HG03066 (cell line): ENCODE results near the gene ULK4.
"Not testable (repeated sequence)": the region's sequence is repeated elsewhere in the genome, so short reads cannot be mapped to it uniquely, and the experiment has no call there.

Experiments
- ATAC-seq: cut with Tn5 transposase; IDR thresholded peaks from one replicate; pipeline ENCODE4 v1.9.1; 2021; ENCODE audit warnings: low read depth; ENCODE audit not compliant: unreplicated experiment

The ULK4 gene

DNA sequence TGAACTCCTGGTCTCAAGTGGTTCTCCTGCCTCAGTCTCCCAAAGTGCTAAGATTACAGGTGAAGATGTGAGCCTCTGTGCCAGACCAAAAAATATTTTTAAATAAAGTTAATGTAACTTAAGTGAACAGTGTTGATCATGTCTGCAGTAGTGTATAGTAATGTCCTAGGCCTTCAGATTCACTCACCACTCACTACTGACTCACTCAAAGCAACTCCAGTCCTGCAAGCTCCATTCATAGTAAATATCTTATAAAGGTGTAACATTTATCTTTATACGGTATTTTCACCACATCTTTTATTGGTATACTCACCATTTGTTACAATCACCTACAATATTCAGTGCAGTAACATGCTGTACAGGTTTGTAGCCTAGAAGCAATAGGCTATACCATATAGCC is 264.2 kb downstream of the ULK4 start:
- ATAC-seq: no peak

DNA sequence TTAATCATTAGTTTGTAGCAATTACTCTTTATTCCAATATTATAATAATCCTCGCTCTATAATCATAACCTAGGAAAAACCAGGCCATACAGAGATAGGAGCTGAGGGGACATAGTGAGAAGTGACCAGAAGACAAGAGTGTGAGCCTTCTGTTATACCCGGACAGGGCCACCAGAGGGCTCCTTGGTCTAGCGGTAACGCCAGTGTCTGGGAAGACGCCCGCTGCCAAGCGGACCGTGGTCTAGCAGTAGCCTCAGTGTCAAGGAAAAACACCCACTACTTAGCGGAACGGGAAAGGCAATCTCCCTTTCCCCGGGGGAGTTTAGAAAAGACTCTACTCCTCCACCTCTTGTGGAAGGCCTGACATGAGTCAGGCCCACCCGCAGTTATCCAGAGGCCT is 266.1 kb downstream of the ULK4 start:
- not testable (repeated sequence) for ATAC-seq

DNA sequence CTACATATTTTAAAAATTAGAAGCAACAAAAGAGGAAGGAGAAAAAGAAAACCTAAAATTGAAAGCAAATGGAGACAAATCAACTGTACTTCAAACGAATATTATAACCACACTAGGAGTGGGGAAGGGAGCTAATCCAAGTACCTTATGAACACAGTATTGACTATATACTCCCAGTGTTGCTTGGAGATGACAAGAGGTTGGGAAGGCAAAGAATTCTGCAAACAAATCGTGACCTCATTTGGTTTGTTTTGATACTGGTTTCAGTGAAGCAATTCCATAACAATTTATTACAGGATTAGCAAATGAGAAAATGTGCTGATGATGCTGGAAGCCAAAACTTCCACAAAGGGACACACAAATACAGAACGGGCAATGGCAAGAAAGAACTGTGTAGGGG is 268.1 kb downstream of the ULK4 start:
- no peak for ATAC-seq

DNA sequence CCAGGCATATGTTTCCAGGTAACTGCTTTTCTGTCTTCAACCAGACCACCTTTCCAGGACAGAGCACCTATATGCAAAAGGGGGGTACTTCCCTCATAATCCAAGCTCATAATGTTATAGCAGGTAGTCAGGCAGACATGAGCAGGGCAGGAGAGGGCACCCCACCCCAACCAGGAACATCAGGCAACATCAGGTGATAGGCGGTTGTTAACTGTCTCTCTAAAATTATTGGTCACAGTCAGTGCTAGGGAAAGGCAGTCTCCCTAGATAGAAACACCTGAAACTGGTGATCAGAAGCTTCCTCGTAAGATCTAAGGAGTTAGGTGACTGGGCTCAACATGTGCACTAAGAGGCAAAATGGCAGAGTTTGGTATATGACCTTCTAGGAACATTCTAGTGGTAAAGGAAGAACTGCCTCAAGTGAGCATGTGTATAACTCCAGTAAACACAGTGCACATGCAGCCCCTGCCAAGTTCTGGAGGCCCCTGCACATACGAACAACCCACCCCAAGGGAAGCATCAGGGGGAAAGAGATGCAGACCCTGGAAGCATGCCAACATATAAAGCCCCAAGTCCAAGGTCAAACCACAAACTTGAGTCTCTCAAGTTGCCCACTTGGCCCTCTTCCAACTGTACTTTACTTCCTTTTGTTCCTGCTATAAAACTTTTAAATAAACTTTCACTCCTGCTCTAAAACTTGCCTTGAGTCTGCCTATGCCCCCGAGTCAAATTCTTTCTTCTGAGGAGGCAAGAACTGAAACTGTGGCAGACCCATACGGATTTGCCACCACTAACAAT is 270.9 kb downstream of the ULK4 start:
- no peak for ATAC-seq

DNA sequence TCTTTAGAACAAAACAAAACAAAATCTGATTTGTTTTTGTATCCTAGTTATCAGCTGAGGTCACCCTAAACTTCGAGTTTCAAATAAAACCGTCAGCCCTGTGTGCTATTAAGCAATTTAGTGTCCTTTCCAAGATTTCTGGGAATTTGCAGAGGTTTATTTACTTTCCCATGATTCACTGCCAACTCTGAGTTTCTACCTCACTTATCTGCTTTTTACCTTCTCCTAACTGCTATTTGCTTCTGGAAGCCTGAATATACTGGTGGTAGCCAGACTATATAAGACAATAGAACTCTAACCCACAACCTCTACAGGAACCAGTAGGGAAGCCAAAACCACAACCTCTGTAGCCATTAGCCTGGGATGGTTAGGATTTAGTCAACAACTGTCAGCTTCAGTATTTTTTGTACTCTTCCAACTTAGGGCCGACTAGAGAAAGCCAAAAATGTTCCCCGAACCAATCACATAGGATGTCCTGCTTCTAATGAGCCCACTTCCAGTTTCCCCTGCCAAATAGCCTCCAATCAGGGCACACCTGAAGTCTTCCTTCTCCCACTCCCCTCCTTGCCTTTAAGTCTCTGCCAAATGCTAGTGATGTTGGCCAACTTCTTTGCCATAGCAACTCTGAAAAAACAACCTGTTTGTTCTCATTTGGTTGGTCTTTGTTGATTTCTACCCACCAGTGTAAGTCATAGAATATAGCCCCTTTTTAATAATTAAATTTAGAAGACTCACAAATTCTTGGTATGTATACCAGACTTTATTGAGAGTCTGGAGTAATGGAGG is 273.1 kb downstream of the ULK4 start:
- no peak for ATAC-seq

DNA sequence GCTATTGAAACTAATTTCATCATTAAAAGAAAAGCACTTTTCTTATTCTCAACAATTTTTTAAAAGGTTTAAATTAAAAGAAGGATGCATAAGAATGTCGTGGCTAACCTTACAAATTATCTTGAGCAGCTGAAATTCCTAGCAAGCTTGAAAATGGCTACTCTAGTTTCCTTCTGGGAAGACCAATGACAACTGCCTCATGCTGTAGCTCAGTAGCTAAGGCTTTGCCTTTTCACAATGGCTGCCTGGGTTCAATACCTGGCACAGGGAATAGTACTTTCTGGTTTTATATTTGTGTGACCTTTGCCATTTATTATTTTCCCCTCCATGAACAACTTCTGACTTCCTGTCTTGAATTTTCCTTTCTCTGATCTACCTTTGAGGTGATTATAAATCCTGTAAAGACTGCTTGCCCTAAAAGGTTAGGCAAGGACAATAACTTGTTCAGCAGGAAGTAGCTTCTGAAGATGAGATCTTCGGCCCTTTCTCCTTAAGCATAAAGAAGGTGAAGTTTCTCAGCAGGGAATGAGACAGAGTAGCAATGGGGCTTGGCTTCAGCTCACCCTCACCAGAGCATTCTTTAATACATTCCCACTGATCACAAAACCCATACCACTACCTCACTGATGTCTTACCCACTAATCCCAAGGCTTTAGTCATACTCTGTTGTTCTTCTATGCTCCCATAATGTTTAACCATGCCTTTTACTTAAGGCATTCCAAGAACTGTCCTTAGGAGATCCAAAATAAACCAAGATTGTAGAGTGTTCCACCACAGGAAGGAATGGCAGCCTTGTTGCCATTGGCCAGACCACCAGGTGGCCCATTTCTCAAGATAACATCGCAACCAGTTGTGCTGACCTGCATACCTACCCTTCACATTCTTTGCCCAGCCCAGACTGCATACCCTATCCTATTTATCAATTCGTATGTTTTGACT is 276.8 kb downstream of the ULK4 start:
- ATAC-seq: no peak

DNA sequence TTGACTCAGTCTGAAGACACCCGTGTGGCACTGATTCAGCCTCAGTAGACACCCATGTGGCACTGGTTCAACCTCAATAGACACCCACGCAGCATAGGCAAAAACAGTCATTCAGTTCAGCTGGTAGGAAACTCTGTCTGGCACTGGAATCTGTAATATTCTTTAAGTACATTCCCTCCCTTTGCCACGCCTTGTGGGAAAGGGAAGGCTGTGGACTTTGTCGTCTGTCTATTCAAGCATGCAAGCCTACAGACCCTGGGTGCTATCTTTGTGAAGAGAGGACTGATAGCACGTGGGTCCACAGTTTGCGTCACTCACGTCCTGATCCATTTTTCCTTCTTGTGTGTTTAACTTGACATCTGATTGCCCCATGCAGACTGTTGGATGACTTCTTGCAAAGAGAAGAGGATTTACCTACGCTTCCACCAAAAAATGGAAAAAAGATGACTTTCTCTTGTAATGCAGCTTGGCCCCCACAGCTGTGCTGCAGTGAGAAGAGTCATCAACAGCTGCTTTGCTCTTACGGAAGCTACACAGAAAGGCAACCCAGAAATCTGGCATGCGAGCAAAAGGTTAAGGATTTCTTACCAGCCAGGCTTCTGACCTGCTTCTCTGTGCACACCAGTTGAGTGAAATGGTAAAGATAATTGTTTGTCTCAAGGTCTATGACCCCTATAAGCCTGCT is 278.1 kb downstream of the ULK4 start:
- no peak for ATAC-seq

DNA sequence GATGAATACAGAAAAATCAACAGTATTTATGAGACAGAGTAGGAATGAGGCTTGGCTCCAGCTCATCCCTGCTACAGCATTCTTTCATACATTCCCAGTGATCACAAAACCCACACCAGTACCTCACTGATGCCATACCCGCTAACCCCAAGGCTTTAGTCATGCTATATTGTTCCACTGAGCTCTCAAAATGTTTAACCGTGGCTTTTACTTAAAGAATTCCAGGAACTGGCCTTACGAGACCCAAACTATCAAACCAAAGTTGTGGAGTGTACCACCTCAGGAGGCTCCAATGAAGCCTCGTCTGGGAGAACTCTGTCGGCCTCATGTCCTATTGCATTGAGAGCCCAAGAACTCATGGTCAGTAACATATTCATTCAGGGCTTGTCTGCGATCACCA is 278.9 kb downstream of the ULK4 start:
- no peak for ATAC-seq

DNA sequence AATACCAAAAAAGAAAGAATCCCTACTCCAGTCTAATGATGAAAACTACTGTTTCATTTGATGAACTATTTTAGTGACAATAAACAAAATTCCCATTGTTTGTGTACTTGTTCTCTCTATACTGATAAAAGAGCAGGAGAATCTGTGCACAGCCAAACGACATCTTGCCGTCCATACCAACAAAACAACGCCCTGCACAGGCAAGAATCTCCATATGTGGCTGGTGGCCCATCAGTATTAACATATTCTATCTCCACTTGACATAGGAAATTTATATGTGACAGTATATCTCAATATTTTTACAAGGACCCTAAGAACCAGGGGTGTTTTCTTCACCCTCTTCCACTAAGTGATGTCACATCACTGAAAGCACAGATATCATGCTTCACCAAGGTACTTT is 279.5 kb downstream of the ULK4 start:
- ATAC-seq: no peak

DNA sequence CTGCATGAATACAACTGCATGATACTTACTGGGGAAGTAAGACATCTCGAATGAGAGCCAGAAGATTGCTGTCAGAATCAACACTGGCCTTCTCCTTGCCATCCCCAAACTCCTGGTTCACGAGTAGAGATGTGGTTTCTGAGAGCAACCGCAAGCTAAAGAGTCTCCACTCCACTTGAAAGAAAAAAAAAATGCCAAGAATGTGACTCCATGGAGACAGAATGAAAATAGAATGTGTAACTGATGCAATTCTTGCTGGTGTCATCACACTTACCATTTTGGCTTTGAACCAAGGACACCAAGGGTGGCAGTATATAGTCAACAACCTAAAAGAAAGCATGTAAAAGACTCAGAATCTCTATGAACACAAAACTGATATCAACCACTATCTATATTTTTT is 280.4 kb downstream of the ULK4 start:
- ATAC-seq: no peak

DNA sequence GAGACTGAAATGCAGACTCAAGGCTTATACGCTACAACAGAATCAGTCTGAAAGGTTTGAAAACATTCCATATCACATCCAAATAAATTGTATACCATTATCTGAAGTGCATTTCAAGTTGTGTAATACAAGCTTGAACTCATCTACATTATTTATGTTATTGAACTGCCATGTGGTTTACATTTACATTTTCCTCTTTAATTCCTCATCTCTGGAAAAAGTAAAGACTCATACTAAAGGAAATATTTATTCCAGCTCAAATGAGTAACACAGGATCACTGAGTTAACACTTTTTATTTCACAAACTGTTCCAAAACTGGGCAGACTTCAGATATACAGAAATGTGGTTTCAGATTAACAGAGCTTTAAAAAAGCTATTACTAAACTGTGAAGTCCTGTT is 282.5 kb downstream of the ULK4 start:
- ATAC-seq: no peak

DNA sequence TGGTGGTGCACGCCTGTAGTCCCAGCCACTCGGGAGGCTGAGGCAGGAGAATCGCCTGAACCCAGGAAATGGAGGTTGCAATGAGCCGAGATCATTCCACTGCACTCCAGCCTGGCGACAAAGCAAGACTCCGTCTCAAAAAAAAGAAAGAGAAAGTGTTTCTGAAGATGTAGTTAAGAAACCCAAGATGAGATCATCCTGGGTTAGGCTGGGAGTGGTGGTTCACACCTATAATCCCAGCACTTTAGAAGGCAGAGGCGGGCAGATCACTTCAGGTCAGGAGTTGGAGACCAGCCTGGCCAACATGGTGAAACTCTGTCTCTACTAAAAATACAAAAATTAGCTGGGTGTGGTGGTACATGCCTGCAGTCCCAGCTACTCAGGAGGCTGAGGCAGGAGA is 286.8 kb downstream of the ULK4 start:
- not testable (repeated sequence) for ATAC-seq

DNA sequence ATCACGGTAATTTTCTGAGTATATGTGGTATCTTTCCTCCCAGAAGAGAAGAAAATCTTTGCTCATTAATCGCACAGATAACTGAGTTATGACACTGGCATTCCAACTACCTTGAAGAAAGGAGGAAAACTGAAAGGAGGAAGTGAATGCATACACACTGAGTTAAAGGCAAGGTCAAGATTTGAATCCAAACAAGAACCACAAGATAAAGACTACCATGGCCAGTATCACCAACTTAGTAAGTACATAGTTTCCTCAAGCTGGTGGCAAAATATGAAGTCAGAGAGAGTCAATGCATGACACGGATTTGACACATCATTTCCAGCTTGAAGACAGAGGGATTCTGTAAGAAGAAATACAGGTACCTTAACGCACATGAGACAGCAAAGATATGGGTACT is 287.5 kb downstream of the ULK4 start:
- no peak for ATAC-seq

DNA sequence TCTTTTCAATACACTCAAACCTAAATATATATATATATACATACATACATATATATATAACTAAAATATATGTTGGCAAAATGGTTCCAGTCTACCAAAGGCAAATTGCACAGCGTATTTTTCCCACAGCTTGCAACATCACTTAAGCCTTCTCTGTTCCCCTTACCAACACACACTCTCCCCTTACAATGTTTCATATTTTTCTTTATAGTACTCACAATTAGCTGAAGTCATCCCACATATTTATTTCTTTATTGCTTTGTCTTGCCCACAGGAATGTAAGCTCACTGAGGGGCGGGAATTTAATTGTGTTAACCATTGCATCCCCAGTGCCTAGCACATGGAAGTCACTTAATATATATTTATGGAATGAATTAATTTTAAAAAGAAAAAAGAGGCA is 288.3 kb downstream of the ULK4 start:
- no peak for ATAC-seq

DNA sequence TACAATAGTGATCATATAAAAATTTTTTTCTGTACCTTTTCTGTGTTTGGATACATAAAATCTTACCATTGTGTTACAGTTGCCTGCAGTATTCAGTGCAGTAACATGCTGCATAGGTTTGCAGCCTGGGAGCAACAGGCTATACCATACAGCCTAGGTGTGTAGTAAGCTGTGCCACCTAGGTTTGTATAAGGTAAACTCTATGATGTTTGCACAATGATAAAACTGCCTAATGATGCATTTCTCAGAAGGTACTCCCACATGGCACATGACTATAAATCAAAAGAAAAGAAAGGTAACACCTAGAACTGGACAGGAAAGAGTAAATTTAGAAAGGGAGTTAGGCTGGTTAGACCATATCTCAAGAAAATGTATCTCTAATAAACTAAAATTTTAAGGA is 293.5 kb downstream of the ULK4 start:
- ATAC-seq: no peak

DNA sequence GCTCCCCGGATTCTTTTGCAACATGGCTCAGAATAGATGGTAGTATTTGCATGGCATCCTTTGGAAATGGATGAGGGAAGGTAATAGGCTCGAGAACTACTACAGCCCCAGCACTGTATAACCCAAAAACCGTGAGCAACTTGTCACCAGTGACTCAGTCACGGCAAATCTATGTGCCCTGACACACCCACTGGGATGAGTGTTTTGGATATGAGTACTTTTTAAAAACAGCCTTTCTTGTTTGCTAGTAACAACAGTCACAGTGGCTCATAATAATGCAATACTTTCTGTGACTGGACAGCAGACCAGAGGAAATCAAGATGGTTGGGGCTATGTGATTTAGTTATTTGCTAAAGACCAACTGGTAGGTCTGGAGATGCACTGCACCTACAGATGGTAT is 299.6 kb downstream of the ULK4 start:
- no peak for ATAC-seq

DNA sequence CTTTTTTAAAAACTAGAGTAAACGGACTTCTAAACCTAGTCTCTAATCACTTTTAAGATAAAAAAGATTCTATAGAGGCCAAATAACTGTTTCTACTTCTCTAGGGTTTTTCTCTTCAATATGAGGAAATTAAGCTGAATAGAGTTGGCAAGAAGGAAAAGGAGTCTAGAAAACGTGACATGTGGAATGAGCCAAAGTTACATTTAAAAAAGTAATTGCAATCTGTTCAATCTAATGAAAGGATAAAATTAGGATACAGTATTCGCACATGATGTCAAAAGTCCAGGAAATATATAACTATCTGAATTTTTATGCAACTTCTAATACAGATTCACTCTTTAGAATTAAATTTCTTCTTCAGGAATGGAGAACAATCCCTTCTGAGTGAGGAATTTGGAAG is 300.1 kb downstream of the ULK4 start:
- no peak for ATAC-seq

DNA sequence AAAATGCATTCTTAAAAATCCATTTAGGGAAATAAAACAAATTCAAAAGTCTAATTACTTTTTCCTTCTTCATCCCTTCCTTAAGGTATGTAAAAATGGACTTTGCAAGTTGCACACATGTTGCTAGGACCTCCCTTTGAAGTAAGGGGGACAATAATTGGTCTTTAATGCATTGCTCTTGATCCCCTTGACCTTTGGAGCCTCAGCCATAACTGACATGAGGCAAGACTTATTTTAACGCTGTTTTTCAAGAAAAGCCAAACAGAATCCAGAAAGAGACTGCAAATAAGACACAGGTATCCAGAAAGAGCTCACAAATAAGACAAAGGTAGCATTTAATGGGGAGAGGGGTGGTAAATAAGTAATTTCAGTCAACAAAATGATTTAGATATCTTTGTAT is 301.4 kb downstream of the ULK4 start:
- ATAC-seq: no peak

DNA sequence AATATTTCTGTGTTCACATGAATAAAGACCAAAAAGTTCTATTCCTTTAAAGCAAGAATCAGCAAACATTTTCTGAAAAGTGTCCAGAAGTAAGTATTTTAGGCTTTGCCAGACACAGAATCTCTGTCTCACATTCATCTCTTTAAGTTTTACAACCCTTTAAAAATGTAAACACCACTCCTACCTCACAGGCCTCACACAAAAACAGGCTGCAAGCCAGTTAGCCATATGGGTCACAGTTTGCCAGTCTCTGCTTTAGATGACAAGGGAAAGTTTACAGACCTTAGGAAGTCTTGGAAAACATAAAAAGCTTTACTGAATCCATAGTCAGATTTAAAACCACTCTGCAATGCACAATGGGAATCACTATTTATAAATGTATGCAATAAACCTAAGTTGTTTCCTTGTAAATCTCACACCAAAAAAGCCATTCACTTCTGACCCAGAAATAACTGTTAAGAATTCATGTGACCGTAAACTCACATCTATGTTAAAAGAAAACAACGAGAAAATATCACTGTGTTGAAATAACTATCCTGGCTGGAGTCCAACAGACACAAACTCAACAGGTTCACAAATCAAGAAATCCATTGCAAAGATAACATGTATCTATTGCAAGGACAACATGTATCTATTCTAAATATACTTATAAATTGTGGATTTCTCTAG is 308.2 kb downstream of the ULK4 start:
- ATAC-seq: no peak

DNA sequence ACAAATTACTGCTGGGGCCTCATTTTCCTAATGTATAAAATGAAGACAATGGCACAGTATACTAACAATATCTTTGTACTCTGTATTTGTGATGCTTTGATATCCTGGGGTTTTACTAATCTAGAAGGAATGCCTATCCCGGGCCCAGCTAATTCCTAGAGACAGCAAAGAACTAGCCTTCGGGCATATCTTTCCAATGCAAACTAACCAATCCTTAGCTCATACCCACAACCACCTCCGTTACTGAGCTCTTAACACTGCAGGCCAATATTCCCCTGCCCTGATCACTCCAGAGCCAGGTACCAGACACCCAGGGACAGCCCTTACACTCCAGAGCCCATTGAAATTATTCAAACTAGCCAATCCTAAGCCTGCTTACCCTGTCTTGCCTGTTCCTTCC is 309.0 kb downstream of the ULK4 start:
- ATAC-seq: no peak
